DMS79 (cell line): ENCODE results near the gene EME1.

Experiments used
- DNase-seq: peaks from one replicate; lab custom pipeline; 2025; lab: John Stamatoyannopoulos, UW

EME1 gene

GRCh38 chr17:50347894-50348291 is 25.1 kb upstream of the EME1 start:
- DNase-seq = no peak

DNA sequence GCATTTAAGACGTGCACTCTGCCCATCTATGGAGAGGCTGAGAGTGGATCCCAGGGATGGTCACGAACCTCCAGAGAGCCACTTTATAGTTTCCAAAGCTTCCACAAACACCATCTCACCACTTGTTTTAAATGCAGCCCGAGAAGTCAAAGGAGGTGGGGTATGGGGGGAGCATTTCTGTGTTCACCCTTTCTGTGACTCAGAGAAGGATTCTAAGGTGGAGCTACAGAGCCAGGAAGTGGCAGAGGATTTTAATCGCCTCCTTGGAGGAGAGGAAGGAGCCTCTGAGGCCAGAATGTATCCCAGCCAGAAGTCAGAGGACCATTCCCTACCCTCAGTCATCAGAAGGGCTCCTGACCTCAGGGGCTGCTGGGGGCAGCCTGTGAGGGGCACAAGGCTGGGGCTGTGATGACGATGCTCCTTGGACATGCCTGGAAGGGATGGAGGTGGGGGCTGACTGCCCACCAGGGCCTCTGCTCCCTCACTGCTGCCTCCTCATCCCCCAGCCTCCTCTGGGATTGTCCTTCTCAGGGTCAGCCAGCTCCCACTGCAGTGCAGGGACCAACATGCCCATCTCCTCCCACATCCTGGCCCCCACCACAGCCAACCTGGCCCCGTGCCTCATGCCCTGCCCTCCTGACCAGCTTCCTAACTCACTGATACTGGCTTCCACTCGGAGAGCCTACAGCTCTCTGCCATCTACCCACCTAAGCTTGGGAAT is 24.3 kb upstream of the EME1 start:
- DNase-seq = no peak

DNA sequence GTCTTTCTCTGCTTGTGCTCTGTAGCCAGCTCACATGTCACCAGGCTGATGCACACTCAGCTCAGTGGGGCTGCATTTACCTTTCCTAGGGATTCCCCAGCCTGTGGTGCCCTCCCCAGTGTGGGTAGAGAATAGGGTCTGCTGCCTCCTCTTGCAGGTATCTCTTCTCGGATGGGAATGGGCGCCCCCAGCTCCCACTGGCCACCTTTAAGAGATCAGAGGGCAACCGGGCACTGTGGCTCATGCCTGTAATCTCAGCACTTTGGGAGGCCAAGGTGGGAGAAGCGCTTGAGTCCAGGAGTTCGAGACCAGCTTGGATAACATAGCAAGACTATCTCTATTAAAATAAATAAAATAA is 23.8 kb upstream of the EME1 start:
- DNase-seq = no peak

GRCh38 chr17:50350733-50351132 is 22.3 kb upstream of the EME1 start:
- no peak for DNase-seq

DNA sequence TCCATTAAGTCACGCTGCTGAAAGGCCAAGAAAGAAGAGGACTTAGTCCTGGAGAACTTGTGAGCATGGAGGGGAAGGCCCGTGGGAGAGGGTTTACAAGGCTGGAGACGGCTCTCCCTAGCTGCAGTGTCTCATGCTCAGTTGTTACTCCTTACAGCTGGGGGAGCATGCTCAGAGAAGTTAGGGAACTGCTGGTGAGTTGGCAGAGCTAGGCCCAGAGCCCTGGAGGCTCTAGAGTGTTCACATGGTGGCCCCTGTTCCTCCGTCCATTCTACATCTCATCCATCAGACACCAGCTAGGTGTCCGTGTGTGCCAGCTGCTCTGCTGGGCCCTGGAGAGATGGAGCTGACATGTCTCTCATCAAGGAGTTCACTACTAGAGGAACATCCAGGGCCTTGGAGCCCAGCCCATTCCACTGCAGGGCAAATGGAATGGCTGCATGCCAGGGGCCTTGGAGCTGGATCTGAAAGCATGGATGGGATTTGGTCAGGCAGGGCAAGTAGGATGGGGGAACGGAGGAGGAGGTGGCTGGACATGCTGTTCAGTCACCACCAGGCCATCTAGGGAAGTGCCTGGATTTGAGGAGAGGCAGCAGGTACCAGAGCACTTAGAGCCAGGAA is 20.8 kb upstream of the EME1 start:
- no peak for DNase-seq

DNA sequence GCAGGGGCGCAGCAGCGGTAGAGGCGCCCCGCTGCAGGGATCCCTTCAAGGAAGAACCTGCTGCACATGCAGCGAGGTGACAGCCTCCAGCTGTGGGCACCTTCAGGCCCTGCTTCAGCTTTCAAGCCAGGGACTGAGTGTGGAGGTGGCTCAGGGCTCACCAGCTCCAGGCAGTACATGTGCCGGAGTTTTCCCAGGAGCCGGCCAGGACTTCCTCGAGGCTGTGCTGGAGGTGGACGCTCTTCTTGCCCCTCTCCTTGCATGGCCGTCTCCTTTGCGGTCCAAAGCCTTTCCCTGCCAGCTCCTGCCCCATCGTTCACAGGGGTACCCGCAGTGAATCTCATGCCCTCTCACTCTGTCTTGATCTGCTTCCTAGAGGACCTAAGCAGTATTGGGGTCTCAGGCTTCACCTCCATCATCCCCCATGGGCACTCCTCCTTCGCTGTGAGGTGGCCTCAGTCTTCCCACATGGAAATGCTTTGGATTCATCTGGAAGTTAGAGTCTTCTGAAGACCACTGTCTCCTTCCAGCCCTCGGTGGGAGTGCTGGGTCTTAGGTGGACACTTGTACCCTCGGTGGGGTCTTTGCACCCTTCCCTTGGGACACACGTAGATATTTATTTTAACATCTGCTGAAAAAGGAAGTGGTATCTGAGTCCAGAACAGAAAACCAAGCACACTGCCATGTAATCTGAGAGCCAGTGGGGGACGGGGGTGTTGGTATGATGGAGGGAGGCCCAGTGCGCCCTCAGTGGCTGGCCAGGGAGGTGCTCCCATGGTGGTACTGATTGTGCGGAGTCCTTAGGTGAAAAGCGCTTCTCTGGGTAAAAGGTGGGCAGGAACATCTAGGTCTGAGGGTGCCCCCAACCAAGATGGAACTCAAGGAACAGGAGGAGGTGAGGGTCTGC is 20.1 kb upstream of the EME1 start:
- no peak for DNase-seq

DNA sequence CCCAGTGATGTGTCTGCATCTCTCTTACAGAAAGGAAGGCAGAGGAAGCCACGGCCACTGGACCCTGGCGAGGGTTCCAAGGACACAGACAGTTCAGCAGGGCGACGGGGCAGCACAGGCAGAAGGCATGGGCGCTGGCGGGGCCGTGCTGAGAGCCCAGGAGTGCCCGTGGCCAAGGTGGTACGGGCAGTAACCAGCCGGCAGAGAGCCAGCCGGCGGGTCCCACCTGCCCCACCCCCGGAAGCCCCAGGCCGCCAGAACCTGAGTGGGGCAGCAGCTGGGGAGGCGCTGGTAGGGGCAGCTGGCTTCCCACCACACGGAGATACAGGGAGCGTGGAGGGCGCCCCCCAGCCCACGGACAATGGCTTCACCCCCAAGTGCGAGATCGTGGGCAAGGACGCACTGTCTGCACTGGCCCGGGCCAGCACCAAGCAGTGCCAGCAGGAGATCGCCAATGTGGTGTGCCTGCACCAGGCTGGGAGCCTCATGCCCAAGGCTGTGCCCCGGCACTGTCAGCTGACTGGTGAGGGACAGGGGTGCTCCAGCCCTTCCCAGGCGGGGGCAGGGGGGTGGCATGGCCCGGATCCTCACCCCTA is 19.3 kb upstream of the EME1 start:
- DNase-seq = no peak

GRCh38 chr17:50354198-50354597 is 18.8 kb upstream of the EME1 start:
- DNase-seq = no peak

DNA sequence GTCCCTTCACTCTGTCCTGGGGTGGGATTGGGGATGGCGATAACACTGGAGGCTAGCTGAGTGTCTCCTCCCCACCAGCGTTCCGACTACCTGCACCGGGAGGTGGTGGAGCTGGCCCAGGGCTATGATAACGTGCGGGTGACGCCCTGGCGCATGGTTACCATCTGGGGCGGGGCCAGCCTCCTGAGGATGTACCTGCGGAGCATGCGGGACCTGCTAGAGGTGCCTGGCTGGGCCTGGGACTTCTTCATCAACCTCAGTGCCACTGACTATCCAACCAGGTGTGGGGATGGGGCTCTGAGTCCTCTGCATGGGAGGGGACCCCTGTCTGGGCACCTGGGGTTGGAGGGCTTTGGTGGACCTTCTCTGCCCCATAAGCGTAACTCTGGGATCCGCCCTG is 18.3 kb upstream of the EME1 start:
- DNase-seq = no peak

GRCh38 chr17:50355336-50355700 is 17.7 kb upstream of the EME1 start:
- no peak for DNase-seq

DNA sequence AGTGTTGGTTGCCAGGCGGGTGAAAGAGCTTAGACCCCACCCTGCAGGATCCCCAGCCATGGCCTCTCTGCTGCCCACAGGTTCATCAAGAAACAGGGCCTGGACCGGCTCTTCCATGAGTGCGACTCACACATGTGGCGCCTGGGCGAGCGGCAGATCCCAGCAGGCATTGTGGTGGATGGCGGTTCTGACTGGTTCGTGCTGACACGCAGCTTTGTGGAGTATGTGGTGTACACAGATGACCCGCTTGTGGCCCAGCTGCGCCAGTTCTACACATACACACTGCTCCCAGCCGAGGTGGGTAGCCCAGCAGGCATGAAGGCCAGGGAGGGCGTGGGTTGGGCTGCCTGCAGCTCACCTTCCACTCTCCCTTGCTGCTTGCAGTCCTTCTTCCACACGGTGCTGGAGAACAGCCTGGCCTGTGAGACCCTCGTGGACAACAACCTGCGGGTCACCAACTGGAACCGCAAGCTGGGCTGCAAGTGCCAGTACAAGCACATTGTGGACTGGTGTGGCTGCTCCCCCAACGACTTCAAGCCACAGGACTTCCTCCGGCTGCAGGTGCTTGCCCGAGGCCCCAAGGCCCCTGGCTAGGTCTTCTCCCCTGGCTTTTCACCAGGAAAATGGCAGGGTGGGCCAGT is 17.2 kb upstream of the EME1 start:
- no peak for DNase-seq

- no peak for DNase-seq
Measured at GRCh38 chr17:50356418-50356817, 16.6 kb upstream of the EME1 start.

DNA sequence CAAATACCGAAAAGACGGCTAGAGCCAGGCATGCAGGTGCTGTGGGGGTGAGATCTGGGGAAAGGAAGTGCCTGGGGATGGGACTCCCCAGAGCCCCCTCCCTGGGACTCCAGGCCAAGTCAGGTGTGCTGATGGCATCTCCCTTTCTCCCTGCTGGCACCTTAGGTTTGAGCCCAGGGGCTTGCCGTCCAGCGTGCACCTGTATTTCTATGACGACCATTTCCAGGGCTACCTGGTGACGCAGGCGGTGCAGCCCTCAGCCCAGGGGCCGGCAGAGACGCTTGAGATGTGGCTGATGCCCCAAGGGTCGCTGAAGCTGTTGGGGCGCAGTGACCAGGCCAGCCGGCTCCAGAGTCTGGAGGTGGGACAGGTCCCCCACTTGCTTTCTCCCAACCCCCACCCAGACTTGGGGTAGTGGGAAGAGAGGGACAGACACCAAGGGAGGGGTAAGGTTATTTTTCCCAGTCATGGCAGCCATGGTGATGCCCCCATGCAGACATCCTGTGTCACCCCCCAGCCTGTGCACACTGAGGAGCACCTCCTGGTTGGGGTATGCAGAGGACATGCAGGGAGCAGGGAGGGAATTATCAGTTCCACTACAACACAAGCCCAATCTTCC is 16.0 kb upstream of the EME1 start:
- DNase-seq = no peak

DNA sequence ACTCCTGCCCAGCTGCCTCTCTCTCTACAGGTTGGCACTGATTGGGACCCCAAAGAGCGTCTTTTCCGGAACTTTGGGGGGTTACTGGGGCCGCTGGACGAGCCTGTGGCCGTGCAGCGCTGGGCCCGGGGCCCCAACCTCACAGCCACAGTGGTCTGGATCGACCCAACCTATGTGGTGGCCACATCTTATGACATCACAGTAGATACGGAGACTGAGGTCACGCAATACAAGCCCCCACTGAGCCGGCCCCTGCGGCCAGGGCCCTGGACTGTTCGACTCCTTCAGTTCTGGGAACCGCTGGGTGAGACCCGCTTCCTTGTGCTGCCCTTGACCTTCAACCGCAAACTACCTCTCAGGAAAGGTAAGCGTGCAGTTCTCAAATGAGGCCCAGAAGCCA is 14.9 kb upstream of the EME1 start:
- DNase-seq = no peak

GRCh38 chr17:50359005-50359699 is 13.9 kb upstream of the EME1 start:
- DNase-seq = no peak

DNA sequence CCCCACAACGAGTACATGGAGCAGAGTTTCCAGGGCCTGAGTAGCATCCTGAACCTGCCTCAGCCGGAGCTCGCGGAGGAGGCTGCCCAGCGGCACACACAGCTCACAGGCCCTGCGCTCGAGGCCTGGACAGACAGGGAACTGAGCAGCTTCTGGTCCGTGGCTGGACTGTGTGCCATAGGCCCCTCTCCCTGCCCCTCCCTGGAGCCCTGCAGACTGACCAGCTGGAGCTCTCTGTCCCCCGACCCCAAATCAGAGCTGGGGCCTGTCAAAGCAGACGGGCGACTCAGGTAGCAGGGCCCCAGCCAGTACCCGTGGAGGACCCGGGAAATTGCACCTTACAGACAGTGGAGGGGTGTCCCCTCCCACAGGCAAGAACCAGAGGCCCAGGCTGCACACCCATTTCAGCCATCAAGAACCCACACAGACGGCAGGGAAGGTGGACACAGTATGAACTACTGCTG is 13.0 kb upstream of the EME1 start:
- no peak for DNase-seq

- DNase-seq = no peak
Measured at GRCh38 chr17:50360486-50361115, 12.4 kb upstream of the EME1 start.

DNA sequence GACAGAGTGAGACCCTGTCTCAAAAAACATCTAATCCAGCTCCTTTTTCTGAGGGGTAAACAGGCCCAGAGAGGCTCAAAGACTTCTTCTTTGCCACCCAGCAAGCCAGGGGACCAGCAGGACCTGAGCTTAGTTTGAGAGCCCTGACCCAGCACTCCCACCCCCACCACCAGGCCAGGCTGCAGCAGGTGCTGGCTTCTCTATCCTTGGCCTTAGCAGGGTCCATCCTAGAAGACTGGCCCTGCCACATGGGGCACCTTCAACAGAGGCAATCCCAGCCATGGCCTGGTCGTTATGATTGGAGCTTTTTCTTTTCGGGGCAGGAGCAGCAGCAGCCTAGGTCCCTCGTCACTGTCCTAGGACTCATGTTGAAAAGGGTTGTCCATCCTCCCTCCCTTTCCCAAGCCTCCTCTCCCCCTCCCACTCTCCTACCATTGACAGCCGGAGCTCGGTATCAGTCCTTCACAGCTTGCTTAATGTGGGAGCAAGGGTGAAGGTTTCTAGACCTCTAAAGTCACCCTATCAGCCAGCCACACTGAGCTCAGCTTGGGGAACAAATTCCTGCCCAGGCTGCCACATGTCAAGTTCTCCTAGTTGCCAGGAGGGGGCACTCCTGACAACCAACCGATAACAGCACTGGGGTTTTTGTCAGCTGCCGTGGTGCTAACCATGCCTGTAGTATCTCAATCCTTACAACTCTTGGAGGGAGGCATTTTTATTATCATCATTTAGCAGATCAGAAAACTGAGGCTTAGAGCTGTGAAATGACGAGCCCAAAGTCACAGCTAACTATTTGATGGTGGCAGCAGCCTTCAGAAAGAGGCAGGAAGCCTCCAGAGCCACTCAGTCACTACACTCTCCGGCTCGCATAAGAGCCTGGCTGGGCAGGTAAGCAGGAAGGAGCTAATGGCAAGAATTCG is 11.2 kb upstream of the EME1 start:
- no peak for DNase-seq

- DNase-seq = no peak
Measured at GRCh38 chr17:50362661-50363060, 10.4 kb upstream of the EME1 start.
